Loucy (cell line): ENCODE data around the gene MBD3L4.
"Not testable (repeated sequence)": the region's sequence is repeated elsewhere in the genome, so short reads cannot be mapped to it uniquely, and the experiment has no call there.

ENCODE experiments used
- H2AFZ ChIP-seq: fragments of 200-600 bp; sonication (generic); 2 replicates; pipeline ENCODE4 v1.6.0; 2016; ENCODE audit warnings: antibody characterized with exemption, mild to moderate bottlenecking, low read length, moderate library complexity
- H3F3A ChIP-seq: fragments of 200-600 bp; 2 replicates; pipeline ENCODE4 v1.6.0; 2016; ENCODE audit warnings: antibody characterized with exemption, low read depth, mild to moderate bottlenecking
- H3K27me3 ChIP-seq: fragments of 200-600 bp; sonication (generic); 2 replicates; pipeline ENCODE4 v1.6.1; 2014; ENCODE audit warnings: low read length, mild to moderate bottlenecking; ENCODE audit not compliant: insufficient read depth, poor library complexity, severe bottlenecking
- H3K36me3 ChIP-seq: fragments of 200-600 bp; sonication (generic); 2 replicates; pipeline ENCODE4 v1.6.1; 2016; ENCODE audit warnings: low read length; ENCODE audit not compliant: insufficient read depth
- H3K4me1 ChIP-seq: fragments of 200-600 bp; sonication (generic); 2 replicates; pipeline ENCODE4 v1.5.1; 2014; ENCODE audit warnings: low read length, mild to moderate bottlenecking; ENCODE audit not compliant: insufficient read depth, poor library complexity, severe bottlenecking
- H3K4me2 ChIP-seq: fragments of 200-600 bp; sonication (generic); 2 replicates; pipeline ENCODE4 v1.6.0; 2014; ENCODE audit warnings: antibody characterized with exemption, low read length, low read depth, mild to moderate bottlenecking; ENCODE audit not compliant: poor library complexity, severe bottlenecking
- H3K4me3 ChIP-seq: fragments of 200-600 bp; sonication (generic); 2 replicates; pipeline ENCODE4 v1.5.1; 2014; ENCODE audit warnings: low read length, mild to moderate bottlenecking, mixed read lengths; ENCODE audit not compliant: poor library complexity, severe bottlenecking
- H3K79me2 ChIP-seq: fragments of 200-600 bp; sonication (generic); 2 replicates; pipeline ENCODE4 v1.6.1; 2014; ENCODE audit warnings: low read length; ENCODE audit not compliant: insufficient read depth
- H3K9ac ChIP-seq: fragments of 200-600 bp; sonication (generic); 2 replicates; pipeline ENCODE4 v1.6.0; 2014; ENCODE audit warnings: mild to moderate bottlenecking, low read depth, low read length, moderate library complexity; ENCODE audit not compliant: poor library complexity, severe bottlenecking
- H3K9me2 ChIP-seq: fragments of 200-600 bp; sonication (generic); replicated peaks from 2 replicates; pipeline ENCODE4 v1.6.1; 2016; ENCODE audit warnings: low read depth, low read length, mixed read lengths
- H3K9me3 ChIP-seq: fragments of 200-600 bp; sonication (generic); 2 replicates; pipeline ENCODE4 v1.6.1; 2014; ENCODE audit warnings: mild to moderate bottlenecking, antibody characterized with exemption, low read length, low read depth; ENCODE audit not compliant: insufficient read depth
- H4K20me1 ChIP-seq: fragments of 200-600 bp; sonication (generic); 2 replicates; pipeline ENCODE4 v1.6.0; 2014; ENCODE audit warnings: antibody characterized with exemption, low read length, mild to moderate bottlenecking; ENCODE audit not compliant: insufficient read depth, poor library complexity, severe bottlenecking
- CTCF ChIP-seq: fragments of 200-600 bp; sonication (generic); conservative IDR thresholded peaks from 2 replicates; pipeline ENCODE4 v1.5.1; 2014; ENCODE audit warnings: mild to moderate bottlenecking, antibody characterized with exemption, low read length
- EZH2phosphoT487 ChIP-seq: fragments of 200-600 bp; IDR thresholded peaks from 2 replicates; pipeline ENCODE4 v1.6.1; 2018; ENCODE audit warnings: antibody characterized with exemption, mild to moderate bottlenecking, moderate library complexity, borderline replicate concordance

Gene MBD3L4

DNA sequence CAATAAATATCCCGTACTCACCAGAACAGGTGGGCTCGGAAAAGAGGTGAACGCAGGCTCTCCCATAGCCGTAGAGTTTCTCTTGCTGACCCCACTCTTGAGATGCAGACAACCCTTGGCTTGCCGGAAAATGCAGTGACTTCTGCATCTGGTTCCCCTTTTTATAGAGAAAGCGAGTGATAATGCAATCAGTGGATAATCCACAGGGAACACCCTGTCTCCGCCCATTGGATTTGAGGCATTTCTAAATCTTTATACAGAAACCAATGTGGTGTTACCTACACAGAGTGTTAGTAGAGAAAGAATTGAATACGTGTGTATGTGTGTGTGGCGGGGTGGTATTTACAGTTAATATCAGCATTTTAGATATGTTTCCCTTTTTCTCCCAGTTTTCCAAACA lies at the start of gene MBD3L4:
Gene MBD3L4, minus strand, starts transcription at position 101 of the 400 bp plus-strand sequence. Its CDS starts 35 bp downstream, at position 66.
- H2AFZ ChIP-seq, H3K27me3 ChIP-seq, H3K4me2 ChIP-seq, H3K36me3 ChIP-seq, H3K9ac ChIP-seq, H3F3A ChIP-seq, H3K79me2 ChIP-seq, H3K9me3 ChIP-seq, H3K4me3 ChIP-seq, H3K9me2 ChIP-seq, H3K4me1 ChIP-seq, H4K20me1 ChIP-seq: not testable (repeated sequence)

DNA sequence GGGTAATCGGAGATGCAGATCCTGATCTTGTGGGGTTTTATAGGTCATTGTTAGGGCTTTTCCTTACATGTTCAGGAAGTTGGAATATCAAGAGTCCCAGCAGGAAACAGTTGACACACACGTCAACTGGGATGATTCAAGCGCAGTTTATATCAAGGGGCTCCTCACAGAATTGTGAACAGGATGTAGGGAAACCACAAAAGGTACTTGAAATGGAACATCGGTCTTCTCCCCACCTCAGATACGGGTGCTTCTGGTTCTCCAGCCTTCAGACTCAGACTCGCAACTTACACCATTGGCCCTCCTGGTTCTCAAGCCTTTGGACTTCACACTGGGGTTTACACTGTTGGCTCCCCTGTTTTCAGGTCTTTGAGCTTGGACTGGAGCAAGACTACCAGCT lies 49.0 kb upstream of the MBD3L4 start:
- Histone ChIP-seq H3K27me3 (no peaks in the 10 kb centered on the region), H3K4me1 (peaks cover 6% of the 10 kb centered on the region), H4K20me1 (no peaks in the 10 kb centered on the region), H3F3A (no peaks in the 10 kb centered on the region), H3K4me3 (no peak overlapping the region), H3K79me2 (no peaks in the 10 kb centered on the region), H3K36me3 (peaks cover 11% of the 10 kb centered on the region), H2AFZ (no peak overlapping the region), H3K4me2 (no peak overlapping the region), H3K9me2 (no peaks in the 10 kb centered on the region), H3K9me3 (peaks cover 18% of the 10 kb centered on the region; the same call in 1 of the 2 replicates), H3K9ac (no peak overlapping the region)
- no peak for TF ChIP-seq EZH2phosphoT487
- no peak for TF ChIP-seq CTCF

DNA sequence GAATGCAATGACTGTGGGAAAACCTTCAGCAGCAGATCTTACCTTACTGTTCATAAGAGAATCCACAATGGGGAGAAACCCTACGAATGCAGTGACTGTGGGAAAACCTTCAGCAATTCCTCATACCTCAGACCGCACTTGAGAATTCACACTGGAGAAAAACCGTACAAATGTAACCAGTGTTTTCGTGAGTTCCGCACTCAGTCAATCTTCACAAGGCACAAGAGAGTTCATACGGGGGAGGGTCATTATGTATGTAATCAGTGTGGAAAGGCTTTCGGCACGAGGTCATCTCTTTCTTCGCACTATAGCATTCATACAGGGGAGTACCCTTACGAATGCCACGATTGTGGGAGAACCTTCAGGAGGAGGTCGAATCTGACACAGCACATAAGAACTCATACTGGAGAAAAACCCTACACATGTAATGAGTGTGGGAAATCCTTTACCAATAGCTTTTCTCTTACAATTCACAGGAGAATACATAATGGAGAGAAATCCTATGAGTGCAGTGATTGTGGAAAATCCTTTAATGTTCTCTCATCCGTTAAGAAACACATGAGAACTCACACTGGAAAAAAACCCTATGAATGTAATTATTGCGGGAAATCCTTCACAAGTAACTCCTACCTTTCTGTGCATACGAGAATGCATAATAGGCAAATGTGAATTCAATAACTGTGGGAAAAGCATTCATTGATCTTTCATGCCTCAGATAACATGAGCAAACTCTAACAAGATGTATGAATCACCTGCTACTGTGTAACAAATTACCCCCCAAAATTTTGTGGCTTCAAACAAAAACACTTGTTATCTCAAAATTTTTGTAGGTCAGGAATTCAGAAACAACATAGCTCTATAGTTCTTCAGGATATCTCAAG lies 43.3 kb upstream of the MBD3L4 start:
- H3F3A ChIP-seq, result no peaks in the 10 kb centered on the region; the same call in 1 of the 2 replicates
- peaks cover 65% of the 10 kb centered on the region for H3K9me3 ChIP-seq
- H3K36me3 ChIP-seq, result peaks cover 68% of the 10 kb centered on the region
- TF ChIP-seq EZH2phosphoT487, result no peak
- TF ChIP-seq CTCF, result no peak
- H3K79me2 ChIP-seq, result 0 out of 2 replicates have a peak, but pooled peaks cover 3% of the 10 kb centered on the region
- H2AFZ ChIP-seq, result no peak overlapping the region
- no peak overlapping the region for H3K4me3 ChIP-seq
- no peaks in the 10 kb centered on the region for H4K20me1 ChIP-seq
- H3K27me3 ChIP-seq, result peaks cover 24% of the 10 kb centered on the region
- no peaks in the 10 kb centered on the region for H3K4me1 ChIP-seq
- no peak overlapping the region for H3K9ac ChIP-seq
- H3K4me2 ChIP-seq, result no peak overlapping the region
- no peaks in the 10 kb centered on the region for H3K9me2 ChIP-seq

DNA sequence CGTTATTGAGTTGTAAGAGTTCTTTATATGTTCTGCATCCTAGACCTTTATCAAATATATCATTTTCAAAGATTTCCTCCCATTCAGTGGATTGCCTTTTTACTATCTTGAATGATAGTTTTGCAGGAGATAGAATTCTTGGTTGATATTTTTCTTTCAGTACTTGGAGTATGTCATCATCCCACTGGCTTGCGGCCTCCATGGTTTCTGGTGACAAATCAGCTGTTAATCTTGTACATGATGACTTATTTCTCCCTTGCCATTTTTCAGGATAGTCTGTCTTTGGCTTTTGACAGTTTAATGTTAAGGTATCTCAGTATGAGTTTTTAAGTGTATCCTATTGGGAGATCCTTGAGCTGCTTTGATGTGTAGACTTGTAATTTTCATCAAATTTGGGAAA lies 38.0 kb upstream of the MBD3L4 start:
- peaks cover 16% of the 10 kb centered on the region for H3K27me3 ChIP-seq
- no peaks in the 10 kb centered on the region for H3K4me1 ChIP-seq
- H3K9me3 ChIP-seq, result peaks cover 53% of the 10 kb centered on the region
- H3K4me3 ChIP-seq, result no peak overlapping the region
- no peaks in the 10 kb centered on the region for H3K9me2 ChIP-seq
- no peaks in the 10 kb centered on the region for H4K20me1 ChIP-seq
- no peak overlapping the region for H3K4me2 ChIP-seq
- TF ChIP-seq CTCF (no peak), EZH2phosphoT487 (no peak)
- no peak overlapping the region for H3K9ac ChIP-seq
- H3K36me3 ChIP-seq, result peaks cover 88% of the 10 kb centered on the region
- H2AFZ ChIP-seq, result no peak overlapping the region
- H3K79me2 ChIP-seq, result 0 out of 2 replicates have a peak, but pooled peaks cover 6% of the 10 kb centered on the region
- no peaks in the 10 kb centered on the region; the same call in 1 of the 2 replicates for H3F3A ChIP-seq
